Natural killer cell (primary cell): Measurements from ENCODE around the gene JPH2. TPM values are rescaled to one million over a fixed set of nuclear protein-coding genes. Genes with fewer than 3 reads are reported as not detected.

Experiments used
- ATAC-seq, 3 donors: fragments of 150-1000 bp in 2 of 3; fragments of 200-7000 bp in 1 of 3; cut with Tn5 transposase; 1 replicate in 1 of 3; 2 replicates in 2 of 3; pipeline ENCODE4 v1.10.0; 2021; ENCODE audit warnings: mild to moderate bottlenecking in 2 of 3, moderate library complexity in 2 of 3
- DNase-seq, 2 donors: peaks; one replicate each; pipeline versions ENCODE4 v3.0.0 to v3.0.0-alpha.2; 2013 to 2021; ENCODE audit warnings: mixed read lengths in 1 of 2
- H3K27ac ChIP-seq: one replicate; pipeline ENCODE4 v1.5.1; 2013; ENCODE audit warnings: mild to moderate bottlenecking, low read length
- H3K27me3 ChIP-seq: one replicate; pipeline ENCODE4 v1.6.1; 2013; ENCODE audit warnings: low read length; ENCODE audit not compliant: control insufficient read depth, insufficient read depth
- H3K36me3 ChIP-seq: one replicate; pipeline ENCODE4 v1.6.1; 2013; ENCODE audit warnings: low read length; ENCODE audit not compliant: control insufficient read depth, insufficient read depth
- H3K4me1 ChIP-seq: one replicate; pipeline ENCODE4 v1.6.1; 2013; ENCODE audit warnings: low read length; ENCODE audit not compliant: control insufficient read depth, insufficient read depth
- H3K4me3 ChIP-seq: one replicate; pipeline ENCODE4 v1.5.1; 2013; ENCODE audit warnings: low read length
- H3K9me3 ChIP-seq: one replicate; pipeline ENCODE4 v1.6.1; 2013; ENCODE audit warnings: low read length; ENCODE audit not compliant: control insufficient read depth, insufficient read depth
- H3K27ac Mint-ChIP-seq, 2 donors: one replicate each; pipeline ENCODE4 v1.8.0; 2022; ENCODE audit warnings: mild to moderate bottlenecking in 2 of 2, mixed read lengths in 2 of 2, moderate library complexity in 1 of 2
- H3K27me3 Mint-ChIP-seq, 2 donors: one replicate each; pipeline ENCODE4 v1.8.0; 2022; ENCODE audit warnings: low read depth in 2 of 2, mixed read lengths in 2 of 2
- H3K36me3 Mint-ChIP-seq: one replicate; pipeline ENCODE4 v1.8.0; 2022; ENCODE audit warnings: mixed read lengths
- H3K4me1 Mint-ChIP-seq, 2 donors: one replicate each; pipeline ENCODE4 v1.8.0; 2022; ENCODE audit warnings: mixed read lengths in 2 of 2
- H3K4me3 Mint-ChIP-seq: one replicate; pipeline ENCODE4 v1.8.0; 2022; ENCODE audit warnings: mild to moderate bottlenecking, moderate library complexity, mixed read lengths
- H3K9me3 Mint-ChIP-seq, 2 donors: one replicate each; pipeline ENCODE4 v1.8.0; 2022; ENCODE audit warnings: mixed read lengths in 2 of 2
- CTCF ChIP-seq: fragments of 200-600 bp; IDR thresholded peaks from one replicate; pipeline ENCODE4 v1.8.0; 2022; ENCODE audit warnings: antibody characterized with exemption
- WGBS: methylation state at CpG from one replicate; pipeline ENCODE4 v1.1.7; 2013; ENCODE audit warnings: missing lambda C conversion rate; ENCODE audit not compliant: insufficient coverage; 5-methylcytosine and 5-hydroxymethylcytosine counted together
- intact Hi-C: fragments of 100-400 bp; cut with micrococcal nuclease; formaldehyde crosslinking; loops from one replicate; pipeline ENCODE4 v1.14.2; 2022
- total RNA-seq, 4 donors: library from RNA; stranded (reverse); fragments of 120-200 nt in 1 of 4; gene quantifications; one replicate each; pipeline versions ENCODE4 v1.2.3 to v1.2.4, GENCODE V29; 2013 to 2022

JPH2 gene
- total RNA-seq, 3 donors from 2014 or later (not counting 1 experiment from before 2014, with no cell fraction given): not detected

DNA sequence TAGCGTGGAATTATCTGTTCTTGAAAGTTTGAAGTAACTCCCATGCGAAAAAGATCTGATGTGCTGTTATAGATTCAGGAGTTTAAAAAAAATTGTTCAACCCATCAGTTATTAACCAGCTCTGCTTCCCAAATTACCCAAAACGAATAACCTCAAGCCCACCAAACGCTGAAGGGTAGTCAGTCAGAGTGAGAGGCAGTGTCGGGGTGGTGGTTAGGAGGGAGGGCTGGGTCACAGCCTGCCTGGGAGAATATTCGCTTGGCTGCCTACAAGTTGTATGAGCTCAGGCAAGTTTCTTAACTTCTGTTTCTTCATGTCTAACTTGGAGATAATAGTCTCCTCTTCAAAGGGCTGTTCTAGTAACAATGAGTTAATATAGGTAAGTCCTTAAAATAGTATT, 114.6 kb downstream of the JPH2 start:
- TF ChIP-seq CTCF: no peak
- DNase-seq (no peak), ATAC-seq (no peak)
- Histone ChIP-seq H3K4me3 (no peak overlapping the region), H3K27me3 (peaks cover 2% of the 10 kb centered on the region), H3K36me3 (no peaks in the 10 kb centered on the region), H3K27ac (no peak overlapping the region), H3K4me1 (peaks cover 43% of the 10 kb centered on the region), H3K9me3 (no peaks in the 10 kb centered on the region)
- peaks cover 31 to 51% of the 10 kb centered on the region in 2 donors for H3K4me1 Mint-ChIP-seq
- H3K36me3 Mint-ChIP-seq: no peaks in the 10 kb centered on the region
- intact Hi-C loops: loop anchor here (5.0 kb wide), 1 partner anchor 90 kb away; no protein-coding TSS in a partner anchor
- H3K27ac Mint-ChIP-seq: no peak overlapping the region
- WGBS: 75% methylated on average over 4 of the region's 6 CpGs
- peaks cover 45 to 52% of the 10 kb centered on the region in 2 donors for H3K27me3 Mint-ChIP-seq
- no peak overlapping the region for H3K4me3 Mint-ChIP-seq
- no peaks in the 10 kb centered on the region for H3K9me3 Mint-ChIP-seq

- WGBS: 89% methylated on average over 11 of the region's 11 CpGs
Observed at GRCh38 chr20:44071526-44072111, 115.4 kb downstream of the JPH2 start.

GRCh38 chr20:44071057-44071456, 115.9 kb downstream of the JPH2 start:
- Histone ChIP-seq H3K9me3 (no peaks in the 10 kb centered on the region), H3K4me1 (peaks cover 43% of the 10 kb centered on the region), H3K27ac (no peak overlapping the region), H3K27me3 (peaks cover 3% of the 10 kb centered on the region), H3K4me3 (no peak overlapping the region), H3K36me3 (no peaks in the 10 kb centered on the region)
- no peaks in the 10 kb centered on the region for H3K9me3 Mint-ChIP-seq
- intact Hi-C loops: loop anchor here (5.0 kb wide), 1 partner anchor 89 kb away; no protein-coding TSS in a partner anchor
- peaks cover 31 to 51% of the 10 kb centered on the region in 2 donors for H3K4me1 Mint-ChIP-seq
- H3K27me3 Mint-ChIP-seq: peaks cover 48 to 50% of the 10 kb centered on the region in 2 donors
- ATAC-seq: no peak
- TF ChIP-seq CTCF: no peak
- H3K27ac Mint-ChIP-seq: no peak overlapping the region
- H3K36me3 Mint-ChIP-seq: no peaks in the 10 kb centered on the region
- 89% methylated on average over 10 of the region's 10 CpGs for WGBS
- no peak for DNase-seq
- H3K4me3 Mint-ChIP-seq: peak overlapping the region; percentile 17

More at GRCh38 chr20:44071526-44072111, 115.4 kb downstream of the JPH2 start:
- TF ChIP-seq CTCF: no peak
- no peaks in the 10 kb centered on the region for H3K9me3 Mint-ChIP-seq
- peaks cover 31 to 51% of the 10 kb centered on the region in 2 donors for H3K4me1 Mint-ChIP-seq
- ATAC-seq (no peak), DNase-seq (no peak)
- no peaks in the 10 kb centered on the region for H3K9me3 ChIP-seq
- no peak overlapping the region for H3K27ac ChIP-seq
- H3K4me3 Mint-ChIP-seq: peak overlapping the region; percentile 38
- intact Hi-C loops: loop anchor here (5.0 kb wide), 1 partner anchor 89 kb away; no protein-coding TSS in a partner anchor
- no peaks in the 10 kb centered on the region for H3K36me3 Mint-ChIP-seq
- no peak overlapping the region for H3K4me3 ChIP-seq
- no peaks in the 10 kb centered on the region for H3K36me3 ChIP-seq
- no peak overlapping the region for H3K27ac Mint-ChIP-seq
- H3K4me1 ChIP-seq: peaks cover 43% of the 10 kb centered on the region
- peaks cover 3% of the 10 kb centered on the region for H3K27me3 ChIP-seq
- peaks cover 47 to 52% of the 10 kb centered on the region in 2 donors for H3K27me3 Mint-ChIP-seq
